DND-41 (cell line): ENCODE measurements around the gene ANO2.

Source experiments
- EZH2 ChIP-seq: IDR thresholded peaks from 3 replicates; pipeline ENCODE4 v1.6.1; 2012; ENCODE audit warnings: borderline replicate concordance, low read depth, mild to moderate bottlenecking, moderate library complexity, low read length, inconsistent platforms; ENCODE audit not compliant: severe bottlenecking
- TF ChIP-seq, protein P1 (sequence below): IDR thresholded peaks from 2 replicates; pipeline ENCODE4 v1.5.1; 2012; ENCODE audit warnings: borderline replicate concordance, low read length, moderate library complexity, mild to moderate bottlenecking; ENCODE audit not compliant: poor library complexity, severe bottlenecking; ENCODE audit errors: extremely low read depth

DNA sequence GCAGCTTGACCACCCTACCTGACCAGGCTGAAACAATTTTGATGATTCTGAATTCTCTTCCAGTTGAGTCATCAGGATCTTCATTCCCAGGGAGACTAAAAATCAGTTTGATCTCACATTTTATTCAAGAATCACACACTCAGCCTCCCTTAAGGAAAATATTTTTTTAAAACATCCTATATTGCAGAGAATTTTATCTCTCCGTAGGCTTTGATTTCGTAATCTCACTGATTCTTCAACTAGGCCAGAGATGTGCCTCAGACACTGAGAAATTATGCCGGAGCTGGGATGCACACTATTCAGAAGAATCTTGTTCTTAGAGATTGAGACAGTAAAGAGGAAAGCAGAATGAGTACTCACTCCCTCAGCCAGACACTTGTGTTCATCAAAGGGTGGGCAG lies 7.0 kb upstream of the ANO2 start:
- TF ChIP-seq, protein P1, sequence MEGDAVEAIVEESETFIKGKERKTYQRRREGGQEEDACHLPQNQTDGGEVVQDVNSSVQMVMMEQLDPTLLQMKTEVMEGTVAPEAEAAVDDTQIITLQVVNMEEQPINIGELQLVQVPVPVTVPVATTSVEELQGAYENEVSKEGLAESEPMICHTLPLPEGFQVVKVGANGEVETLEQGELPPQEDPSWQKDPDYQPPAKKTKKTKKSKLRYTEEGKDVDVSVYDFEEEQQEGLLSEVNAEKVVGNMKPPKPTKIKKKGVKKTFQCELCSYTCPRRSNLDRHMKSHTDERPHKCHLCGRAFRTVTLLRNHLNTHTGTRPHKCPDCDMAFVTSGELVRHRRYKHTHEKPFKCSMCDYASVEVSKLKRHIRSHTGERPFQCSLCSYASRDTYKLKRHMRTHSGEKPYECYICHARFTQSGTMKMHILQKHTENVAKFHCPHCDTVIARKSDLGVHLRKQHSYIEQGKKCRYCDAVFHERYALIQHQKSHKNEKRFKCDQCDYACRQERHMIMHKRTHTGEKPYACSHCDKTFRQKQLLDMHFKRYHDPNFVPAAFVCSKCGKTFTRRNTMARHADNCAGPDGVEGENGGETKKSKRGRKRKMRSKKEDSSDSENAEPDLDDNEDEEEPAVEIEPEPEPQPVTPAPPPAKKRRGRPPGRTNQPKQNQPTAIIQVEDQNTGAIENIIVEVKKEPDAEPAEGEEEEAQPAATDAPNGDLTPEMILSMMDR = no peak
- no peak for TF ChIP-seq EZH2
